GM12875 (cell line): Measurements from ENCODE around the gene TENM3.

Experiments
- H3K4me3 ChIP-seq: one replicate; pipeline ENCODE4 v1.5.1; 2011; ENCODE audit warnings: low read depth, low read length, control low read depth
- TF ChIP-seq, protein P1 (sequence below): IDR thresholded peaks from 2 replicates; pipeline ENCODE4 v1.5.1; 2011; ENCODE audit warnings: low read depth, mild to moderate bottlenecking, control low read depth, inconsistent platforms, low read length, moderate library complexity, borderline replicate concordance; ENCODE audit not compliant: insufficient read depth

TENM3 gene

DNA sequence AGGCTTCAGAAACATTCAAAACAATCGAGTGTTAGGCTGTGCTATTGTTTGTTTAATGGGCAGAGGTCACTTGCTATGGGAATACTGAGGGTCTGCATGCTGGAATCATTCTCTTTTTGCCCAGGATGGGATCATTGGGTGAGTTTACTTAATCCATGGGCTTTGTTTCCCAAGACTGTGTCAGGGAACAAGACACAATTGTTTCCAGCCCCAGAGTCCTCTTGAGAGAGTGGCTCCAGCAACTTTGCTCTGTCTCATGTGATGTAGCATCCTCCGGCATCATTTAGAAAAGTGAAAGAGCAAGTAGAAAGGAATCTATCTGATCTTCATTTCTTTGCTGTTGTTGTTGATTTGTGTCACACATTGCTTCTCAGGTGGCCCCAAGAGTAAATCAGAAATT, 1.8 kb downstream of the TENM3 start:
- TF ChIP-seq, protein P1, sequence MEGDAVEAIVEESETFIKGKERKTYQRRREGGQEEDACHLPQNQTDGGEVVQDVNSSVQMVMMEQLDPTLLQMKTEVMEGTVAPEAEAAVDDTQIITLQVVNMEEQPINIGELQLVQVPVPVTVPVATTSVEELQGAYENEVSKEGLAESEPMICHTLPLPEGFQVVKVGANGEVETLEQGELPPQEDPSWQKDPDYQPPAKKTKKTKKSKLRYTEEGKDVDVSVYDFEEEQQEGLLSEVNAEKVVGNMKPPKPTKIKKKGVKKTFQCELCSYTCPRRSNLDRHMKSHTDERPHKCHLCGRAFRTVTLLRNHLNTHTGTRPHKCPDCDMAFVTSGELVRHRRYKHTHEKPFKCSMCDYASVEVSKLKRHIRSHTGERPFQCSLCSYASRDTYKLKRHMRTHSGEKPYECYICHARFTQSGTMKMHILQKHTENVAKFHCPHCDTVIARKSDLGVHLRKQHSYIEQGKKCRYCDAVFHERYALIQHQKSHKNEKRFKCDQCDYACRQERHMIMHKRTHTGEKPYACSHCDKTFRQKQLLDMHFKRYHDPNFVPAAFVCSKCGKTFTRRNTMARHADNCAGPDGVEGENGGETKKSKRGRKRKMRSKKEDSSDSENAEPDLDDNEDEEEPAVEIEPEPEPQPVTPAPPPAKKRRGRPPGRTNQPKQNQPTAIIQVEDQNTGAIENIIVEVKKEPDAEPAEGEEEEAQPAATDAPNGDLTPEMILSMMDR, result no peak
- H3K4me3 ChIP-seq, result no peak overlapping the region

DNA sequence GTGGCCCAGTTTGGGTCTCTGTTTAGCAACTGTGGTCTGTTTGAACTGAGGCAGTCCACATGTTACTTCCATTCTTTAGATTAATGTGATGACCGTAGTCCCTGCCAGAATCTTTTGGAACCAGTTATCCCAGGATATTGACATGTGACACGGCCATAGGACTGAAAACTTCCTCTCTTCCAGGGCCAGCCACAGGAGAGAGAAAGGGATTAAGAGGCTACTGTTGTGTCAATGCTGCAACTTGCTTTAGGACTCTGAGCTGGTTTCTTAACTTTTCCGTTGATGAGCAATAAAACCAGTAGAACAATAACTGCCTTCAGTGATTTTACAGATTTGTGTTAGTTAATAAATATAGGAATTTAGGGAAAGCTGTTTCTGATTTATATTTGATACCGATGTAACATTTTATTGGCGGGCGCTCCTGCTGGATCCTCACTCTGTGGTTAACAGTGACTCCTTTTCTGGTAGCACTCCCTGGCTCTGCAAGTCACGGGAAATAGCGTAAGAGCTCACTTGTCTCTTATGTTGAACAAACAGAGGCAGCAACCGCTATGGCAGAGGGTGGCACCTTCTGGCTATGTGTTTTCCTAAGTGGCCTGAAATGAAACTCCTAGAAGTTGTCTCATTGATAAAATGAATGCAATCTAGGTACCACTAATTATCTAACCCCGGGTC, 2.5 kb downstream of the TENM3 start:
- H3K4me3 ChIP-seq, result no peak overlapping the region
- TF ChIP-seq, protein P1, result no peak

DNA sequence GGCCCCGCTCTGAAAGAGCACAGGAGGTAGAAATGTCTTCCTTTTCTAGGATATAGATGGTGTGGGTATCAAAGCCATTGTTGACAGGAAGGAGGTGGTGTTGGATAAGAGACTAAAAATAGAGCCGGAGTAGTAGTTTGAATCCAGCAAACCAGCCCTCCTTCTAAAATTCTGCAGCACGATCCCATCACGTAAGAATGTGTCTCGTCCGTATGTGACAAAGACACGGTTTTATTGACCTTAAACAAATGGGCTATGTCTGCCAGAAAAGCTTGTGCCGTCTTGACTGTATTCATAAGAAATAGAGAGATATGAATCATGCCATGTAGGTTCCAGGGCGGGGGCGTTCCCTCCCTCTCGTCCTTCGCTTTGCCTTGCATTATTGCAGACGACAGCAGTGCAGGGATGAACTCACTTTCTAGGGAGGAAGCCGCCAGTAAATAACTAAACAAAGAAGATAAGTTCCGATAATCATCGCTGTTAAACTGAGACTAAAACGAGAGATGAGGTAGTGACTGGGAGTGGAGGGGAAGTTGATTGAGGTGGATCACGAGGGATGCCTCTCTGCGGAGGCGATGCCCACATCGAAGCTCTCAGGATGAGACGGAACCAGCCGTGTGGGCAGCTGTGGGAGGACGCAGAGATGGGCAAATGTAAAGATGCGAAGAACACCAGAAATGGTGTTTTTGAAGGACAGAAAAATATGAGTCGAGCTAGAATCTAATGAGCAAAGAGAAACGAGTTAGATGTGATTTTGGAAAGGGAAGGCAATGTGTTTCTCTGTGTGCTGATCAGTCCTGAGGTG, 3.4 kb downstream of the TENM3 start:
- H3K4me3 ChIP-seq, result no peak overlapping the region
- TF ChIP-seq, protein P1, result no peak

DNA sequence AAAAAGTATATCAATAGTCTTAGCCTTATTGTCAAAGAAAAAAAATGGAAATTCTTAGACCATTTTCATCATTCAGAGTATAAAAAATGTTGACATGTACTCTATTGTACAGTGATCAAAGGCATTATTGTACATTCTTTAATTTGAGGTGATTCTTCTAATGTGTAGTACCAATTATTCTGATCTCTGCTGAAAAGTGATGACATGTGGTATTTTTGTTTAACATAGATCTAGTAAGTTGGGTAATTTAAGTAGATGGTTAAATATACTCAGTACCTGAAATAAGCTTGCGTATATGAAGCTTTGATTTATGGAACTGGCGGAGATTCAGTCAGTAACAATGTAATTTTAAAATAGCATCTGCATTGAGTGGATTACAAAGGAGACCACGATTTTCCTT, 5.1 kb downstream of the TENM3 start:
- no peak overlapping the region for H3K4me3 ChIP-seq
- TF ChIP-seq, protein P1, result no peak

DNA sequence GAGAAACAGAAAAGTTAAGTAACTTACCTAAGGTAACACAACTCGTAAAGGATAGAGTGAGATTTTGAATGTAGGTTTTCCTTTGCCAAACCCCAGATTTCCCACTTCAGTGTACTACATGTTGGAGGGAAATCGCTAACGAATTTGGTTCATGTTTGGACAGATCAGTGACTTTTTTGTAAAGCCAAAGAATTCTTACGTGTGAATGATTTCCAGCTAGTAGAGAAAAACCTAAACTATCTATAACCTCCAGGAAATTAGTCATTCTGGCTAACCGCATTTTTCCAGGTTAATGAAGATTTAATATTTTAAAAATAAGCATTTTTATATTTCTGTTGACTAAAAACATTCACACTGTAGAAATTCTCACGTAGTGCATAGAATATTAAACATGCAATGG, 7.2 kb downstream of the TENM3 start:
- no peak overlapping the region for H3K4me3 ChIP-seq
- TF ChIP-seq, protein P1, result no peak

DNA sequence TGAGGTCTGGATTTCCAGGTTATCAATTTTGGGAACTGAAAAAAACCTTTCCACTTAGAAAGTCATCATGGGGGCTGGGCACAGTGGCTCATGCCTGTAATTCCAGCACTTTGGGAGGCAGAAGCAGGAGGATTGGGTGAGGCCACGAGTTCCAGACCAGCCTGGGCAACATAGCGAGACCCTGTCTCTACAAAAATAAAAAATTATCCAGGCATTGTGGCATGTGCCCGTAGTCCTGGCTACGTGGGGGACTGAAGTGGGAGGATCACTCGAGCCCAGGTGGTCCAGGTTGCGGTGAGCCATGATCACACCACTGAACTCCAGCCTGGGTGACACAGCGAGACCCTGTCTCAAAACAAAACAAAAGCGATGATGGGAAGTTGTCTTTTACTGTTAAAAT, 7.9 kb downstream of the TENM3 start:
- TF ChIP-seq, protein P1, result no peak
- no peak overlapping the region for H3K4me3 ChIP-seq

DNA sequence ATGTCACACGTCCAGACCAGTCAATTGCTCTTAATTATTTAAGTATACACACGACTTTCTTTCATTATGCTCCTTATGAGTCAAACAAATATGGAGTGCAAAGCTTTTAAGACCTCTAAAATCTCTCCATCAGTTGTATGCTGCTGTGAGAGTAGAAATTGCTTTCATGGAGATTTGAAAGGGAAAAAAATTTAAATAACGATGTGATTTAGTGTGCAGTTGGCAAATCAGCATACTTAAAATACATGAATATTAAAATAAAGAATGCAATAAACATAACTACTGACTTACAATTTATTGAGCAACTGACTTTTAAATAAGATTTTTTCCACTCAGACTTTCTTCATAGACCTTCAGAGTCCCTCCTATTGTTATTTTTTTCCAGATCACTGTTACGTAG, 9.0 kb downstream of the TENM3 start:
- no peak overlapping the region for H3K4me3 ChIP-seq
- TF ChIP-seq, protein P1, result no peak
